ENCODE measurements around the gene HNRNPL.
A peak's percentile ranks its signal among the peaks of the same experiment; 100 is the strongest.
"Not testable (repeated sequence)": the region's sequence is repeated elsewhere in the genome, so short reads cannot be mapped to it uniquely, and the experiment has no call there.

HNRNPL gene

DNA sequence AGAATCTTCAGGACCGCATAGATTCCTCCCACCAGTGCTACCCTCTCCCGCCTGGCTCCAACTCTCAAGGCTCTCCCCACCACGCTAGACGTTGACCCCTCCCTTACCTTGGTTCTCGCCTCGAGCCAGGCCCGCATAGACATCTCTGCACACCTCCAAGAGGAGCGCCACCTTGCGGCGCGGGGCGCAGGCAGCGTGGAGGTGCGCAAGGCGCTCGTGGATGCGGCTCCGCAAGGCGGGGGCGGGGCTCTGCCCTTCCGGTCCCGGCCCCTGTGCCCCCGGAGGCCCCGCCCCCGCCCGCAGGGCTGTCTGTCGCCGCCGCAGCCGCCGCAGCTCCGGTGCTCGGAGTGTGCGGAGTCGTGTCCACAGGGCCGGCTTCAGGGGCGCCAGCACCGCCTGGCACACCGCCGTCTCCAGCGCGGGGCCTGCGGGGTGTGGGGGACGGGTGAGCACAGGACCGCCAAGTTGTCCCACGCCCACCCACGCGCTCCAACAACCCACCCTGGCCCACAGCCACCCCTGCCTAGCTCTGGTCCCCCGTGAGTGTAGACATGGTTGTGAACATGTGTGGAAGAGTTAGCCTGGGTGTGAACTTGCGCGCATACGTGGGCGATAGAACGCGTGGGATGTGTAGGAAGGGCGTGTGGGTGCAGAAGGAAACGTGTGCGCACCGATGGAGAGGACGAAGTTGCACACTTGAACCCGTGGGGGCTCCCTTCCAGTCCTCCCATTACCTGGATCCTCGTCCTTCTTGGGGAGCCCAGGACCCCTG is 20.2 kb upstream of the HNRNPL start:
- peak; percentile 98 for FAIRE-seq
- peak; percentile 91 for DNase-seq (ENCODE audit: insufficient read length, low spot score)

DNA sequence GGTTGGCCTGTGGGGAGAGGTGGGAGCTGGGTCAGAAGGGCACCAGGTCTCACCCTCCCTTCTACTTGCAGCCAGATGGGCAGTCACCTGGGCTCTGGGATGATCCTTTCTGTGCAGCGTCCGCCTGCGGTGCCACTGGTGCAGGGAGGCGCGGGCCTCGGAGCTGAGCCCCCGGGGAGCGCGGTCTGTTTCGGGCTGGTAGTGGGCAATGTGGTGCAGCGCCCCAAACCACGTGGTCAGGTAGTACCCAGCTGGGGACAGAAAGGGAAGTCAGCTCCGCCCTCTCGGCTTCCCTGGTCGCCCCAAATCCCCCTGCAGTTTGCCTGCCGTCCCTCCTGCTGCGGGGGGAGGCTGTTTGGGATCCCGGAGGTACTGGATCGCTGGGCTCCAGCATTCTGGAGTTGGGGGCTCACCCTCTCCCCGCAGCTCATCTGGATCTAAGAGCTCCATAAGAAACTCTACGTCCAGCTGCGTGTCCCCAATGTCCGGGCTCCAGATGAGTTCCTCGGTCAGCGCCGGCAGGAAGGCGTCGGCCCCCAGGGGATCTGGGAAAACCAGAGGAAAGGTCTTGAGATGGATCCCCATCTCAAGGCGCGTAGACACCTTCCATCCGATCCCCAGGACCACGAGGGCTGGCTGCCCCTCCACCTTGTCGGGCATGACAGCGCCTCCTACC is 19.5 kb upstream of the HNRNPL start:
- DNase-seq (ENCODE audit: insufficient read length, low spot score) (no peak), FAIRE-seq (peak; percentile 45)
- peak; percentile 15; the same call in 1 of the 2 replicates for TF ChIP-seq SPI1 (IDR thresholded peaks at IDR 0.05; ENCODE audit: low read depth, low read length)
- no peak for TF ChIP-seq POU2F2 (IDR thresholded peaks at IDR 0.05; ENCODE audit: low read depth, low read length)
- TF ChIP-seq PAX5 (IDR thresholded peaks at IDR 0.05; ENCODE audit: insufficient read depth, low read length, severe bottlenecking) = no peak

More for the DNA sequence above, 20.2 kb upstream of the HNRNPL start:
- TF ChIP-seq PAX5 (IDR thresholded peaks at IDR 0.05; ENCODE audit: insufficient read depth, low read length, severe bottlenecking) = peak; percentile 25
- no peak for TF ChIP-seq SPI1 (IDR thresholded peaks at IDR 0.05; ENCODE audit: low read depth, low read length)

DNA sequence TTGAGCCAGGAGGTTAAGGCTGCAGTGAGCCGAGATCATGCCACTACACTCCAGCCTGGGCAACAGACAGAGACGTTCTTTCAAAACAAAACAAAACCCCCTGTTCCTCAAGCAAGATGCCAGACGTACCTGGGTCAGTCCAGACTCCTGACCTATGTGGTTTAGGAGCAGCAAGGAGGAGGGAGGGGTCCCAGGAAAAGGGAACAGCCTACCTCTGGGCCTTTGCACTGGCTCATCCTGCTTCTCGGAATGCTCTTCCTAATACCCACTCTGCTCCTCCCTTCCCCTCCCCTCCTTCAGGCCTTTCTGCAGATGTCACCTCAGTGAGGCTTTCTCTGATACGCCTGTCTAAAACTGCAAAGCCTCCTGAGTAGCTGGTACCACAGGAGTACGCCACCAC is 18.8 kb upstream of the HNRNPL start:
- FAIRE-seq = no peak
- DNase-seq (ENCODE audit: insufficient read length, low spot score) = no peak
- no peak for TF ChIP-seq SPI1 (IDR thresholded peaks at IDR 0.05; ENCODE audit: low read depth, low read length)
- no peak for TF ChIP-seq POLR2AphosphoS5 (IDR thresholded peaks at IDR 0.05; ENCODE audit: low read depth, low read length)
- TF ChIP-seq POLR2A (IDR thresholded peaks at IDR 0.05; ENCODE audit: low read depth, low read length) = no peak
- no peak for TF ChIP-seq TAF1 (IDR thresholded peaks at IDR 0.05; ENCODE audit: low read depth, low read length)
- no peak for TF ChIP-seq PAX5 (IDR thresholded peaks at IDR 0.05; ENCODE audit: insufficient read depth, low read length, severe bottlenecking)
- TF ChIP-seq POU2F2 (IDR thresholded peaks at IDR 0.05; ENCODE audit: low read depth, low read length) = no peak

DNA sequence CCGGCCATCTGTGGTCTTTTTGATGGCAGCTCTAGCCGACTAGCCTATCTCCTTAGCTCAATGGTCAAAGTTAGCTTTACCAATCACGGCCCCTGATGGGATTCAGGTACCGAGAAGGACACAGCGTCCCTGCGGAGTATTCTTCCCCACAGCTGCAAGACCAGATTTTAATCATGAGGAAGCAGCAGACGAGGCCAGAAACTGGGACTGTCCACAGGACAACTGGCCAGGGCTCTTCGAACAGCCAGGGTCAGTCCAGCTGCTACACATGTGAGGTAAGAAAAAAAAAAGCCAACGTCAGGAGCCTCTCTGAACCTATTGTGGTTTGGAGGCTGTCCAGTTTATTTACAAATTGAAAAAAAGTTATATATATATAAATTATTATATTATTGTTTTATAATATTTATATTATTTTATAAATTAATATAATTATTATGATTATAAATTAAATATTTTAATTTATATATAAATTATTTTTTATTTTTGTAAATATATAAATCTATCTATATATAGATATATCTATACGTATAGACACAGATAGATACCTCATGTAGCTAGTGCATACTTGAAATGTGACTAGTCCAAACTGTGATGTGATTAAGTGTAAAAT is 17.5 kb upstream of the HNRNPL start:
- no peak for FAIRE-seq
- no peak for TF ChIP-seq PAX5 (IDR thresholded peaks at IDR 0.05; ENCODE audit: insufficient read depth, low read length, severe bottlenecking)
- no peak for TF ChIP-seq SPI1 (IDR thresholded peaks at IDR 0.05; ENCODE audit: low read depth, low read length)
- TF ChIP-seq POLR2A (IDR thresholded peaks at IDR 0.05; ENCODE audit: low read depth, low read length) = no peak
- no peak for TF ChIP-seq POLR2AphosphoS5 (IDR thresholded peaks at IDR 0.05; ENCODE audit: low read depth, low read length)
- no peak for TF ChIP-seq TAF1 (IDR thresholded peaks at IDR 0.05; ENCODE audit: low read depth, low read length)
- TF ChIP-seq POU2F2 (IDR thresholded peaks at IDR 0.05; ENCODE audit: low read depth, low read length) = no peak

DNA sequence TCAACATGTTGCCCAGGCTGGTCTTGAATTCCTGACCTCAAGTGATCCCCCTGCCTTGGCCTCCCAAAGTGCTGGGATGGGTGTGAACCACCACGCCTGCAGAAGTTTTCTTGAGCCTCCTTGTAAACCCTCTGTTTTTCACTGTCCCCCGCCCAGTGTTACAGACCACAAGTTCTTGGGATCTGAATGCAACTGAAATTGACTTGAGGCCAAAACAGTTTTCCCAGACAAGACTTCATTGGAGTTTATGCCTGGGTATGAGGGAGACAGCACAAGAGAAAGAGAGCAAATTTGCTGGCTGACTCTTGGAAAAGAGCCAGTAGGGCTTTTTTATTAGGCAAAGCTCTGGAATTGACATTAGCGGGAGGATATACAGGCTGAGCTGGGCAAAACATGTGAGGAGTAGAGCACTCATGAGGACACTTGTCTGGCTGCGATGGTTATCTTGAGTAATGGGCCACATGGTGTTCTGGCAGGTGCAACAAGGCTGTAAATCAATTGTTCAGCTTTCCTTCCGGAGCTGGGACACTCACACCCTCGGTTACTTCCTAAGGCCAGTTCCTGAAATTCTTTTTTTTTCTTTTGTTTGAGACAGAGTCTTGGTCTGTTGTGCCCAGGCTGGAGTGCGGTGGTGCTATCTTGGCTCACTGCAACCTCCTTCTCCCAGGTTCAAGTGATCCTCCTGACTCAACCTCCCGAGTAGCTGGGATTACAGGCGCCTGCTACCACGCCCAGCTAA is 12.7 kb upstream of the HNRNPL start:
- TF ChIP-seq POLR2AphosphoS5 (IDR thresholded peaks at IDR 0.05; ENCODE audit: low read depth, low read length) (no peak), POU2F2 (IDR thresholded peaks at IDR 0.05; ENCODE audit: low read depth, low read length) (no peak), PAX5 (IDR thresholded peaks at IDR 0.05; ENCODE audit: insufficient read depth, low read length, severe bottlenecking) (no peak), POLR2A (IDR thresholded peaks at IDR 0.05; ENCODE audit: low read depth, low read length) (no peak), SPI1 (IDR thresholded peaks at IDR 0.05; ENCODE audit: low read depth, low read length) (no peak), TAF1 (IDR thresholded peaks at IDR 0.05; ENCODE audit: low read depth, low read length) (no peak)
- DNase-seq (ENCODE audit: insufficient read length, low spot score) (no peak), FAIRE-seq (no peak)

More for the DNA sequence above, 17.5 kb upstream of the HNRNPL start:
- no peak for DNase-seq (ENCODE audit: insufficient read length, low spot score)

DNA sequence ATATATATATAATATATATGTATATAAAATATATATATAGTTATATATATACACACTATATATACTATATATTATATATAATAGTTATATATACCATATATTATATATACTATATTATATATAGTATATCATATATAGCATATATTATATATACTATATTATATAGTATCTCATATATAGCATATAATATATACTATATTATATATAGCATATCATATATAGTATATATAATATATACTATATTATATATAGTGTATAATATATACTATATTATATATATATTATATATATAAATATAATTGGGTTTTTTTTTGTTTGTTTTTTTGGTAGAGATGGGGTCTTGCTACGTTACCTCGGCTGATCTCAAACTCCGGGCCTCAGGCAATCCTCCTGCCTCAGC is 11.6 kb upstream of the HNRNPL start:
- FAIRE-seq = no peak
- TF ChIP-seq POLR2AphosphoS5 (IDR thresholded peaks at IDR 0.05; ENCODE audit: low read depth, low read length) (no peak), POU2F2 (IDR thresholded peaks at IDR 0.05; ENCODE audit: low read depth, low read length) (no peak), PAX5 (IDR thresholded peaks at IDR 0.05; ENCODE audit: insufficient read depth, low read length, severe bottlenecking) (no peak), TAF1 (IDR thresholded peaks at IDR 0.05; ENCODE audit: low read depth, low read length) (no peak), POLR2A (IDR thresholded peaks at IDR 0.05; ENCODE audit: low read depth, low read length) (no peak), SPI1 (IDR thresholded peaks at IDR 0.05; ENCODE audit: low read depth, low read length) (no peak)
- no peak for DNase-seq (ENCODE audit: insufficient read length, low spot score)

DNA sequence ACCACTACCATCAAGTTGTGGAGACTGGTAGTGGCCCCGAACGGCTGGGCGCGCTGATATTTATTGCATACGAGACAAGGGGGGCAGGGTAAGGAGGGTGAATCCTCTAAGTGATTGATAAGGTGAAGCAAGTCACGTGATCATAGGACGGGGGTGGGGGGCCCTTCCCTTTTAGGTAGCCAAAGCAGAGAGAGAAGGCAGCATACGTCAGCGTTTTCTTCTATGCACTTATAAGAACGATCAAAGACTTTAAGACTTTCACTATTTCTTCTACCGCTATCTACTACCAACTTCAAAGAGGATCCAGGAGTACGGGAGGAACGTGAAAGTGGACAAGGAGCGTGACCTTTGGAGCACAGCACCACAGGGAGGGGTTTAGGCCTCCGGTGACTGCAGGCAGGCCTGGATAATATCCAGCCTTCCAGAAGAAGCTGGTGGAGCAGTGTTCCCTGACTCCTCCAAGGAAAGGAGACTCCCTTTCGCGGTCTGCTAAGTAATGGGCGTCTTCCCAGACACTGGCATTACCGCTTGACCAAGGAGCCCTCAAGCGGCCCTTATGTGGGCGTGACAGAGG is 9.9 kb upstream of the HNRNPL start:
- not testable (repeated sequence) for DNase-seq (ENCODE audit: insufficient read length, low spot score); FAIRE-seq

DNA sequence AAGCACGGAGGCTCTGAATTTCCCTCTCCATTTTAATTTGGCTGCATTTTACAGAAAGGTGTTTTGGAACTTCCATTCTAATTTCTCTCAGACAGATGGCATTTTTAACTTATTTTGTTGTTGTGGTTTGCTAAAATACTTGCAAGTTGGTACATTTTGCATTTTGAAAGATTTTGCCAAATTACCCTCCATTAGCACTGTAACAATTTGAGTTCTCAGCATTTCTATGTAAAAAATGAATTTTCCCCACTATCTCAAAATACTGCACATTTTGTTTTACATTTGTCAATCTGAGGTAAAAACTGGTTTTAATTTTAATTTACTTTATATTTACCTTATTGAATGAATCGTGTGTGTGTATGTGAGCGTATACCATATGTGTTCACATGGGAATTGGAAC is 7.0 kb upstream of the HNRNPL start:
- DNase-seq (ENCODE audit: insufficient read length, low spot score) = no peak
- TF ChIP-seq PAX5 (IDR thresholded peaks at IDR 0.05; ENCODE audit: insufficient read depth, low read length, severe bottlenecking) (no peak), POLR2A (IDR thresholded peaks at IDR 0.05; ENCODE audit: low read depth, low read length) (no peak), SPI1 (IDR thresholded peaks at IDR 0.05; ENCODE audit: low read depth, low read length) (no peak), POU2F2 (IDR thresholded peaks at IDR 0.05; ENCODE audit: low read depth, low read length) (no peak), POLR2AphosphoS5 (IDR thresholded peaks at IDR 0.05; ENCODE audit: low read depth, low read length) (no peak), TAF1 (IDR thresholded peaks at IDR 0.05; ENCODE audit: low read depth, low read length) (no peak)
- no peak for FAIRE-seq

DNA sequence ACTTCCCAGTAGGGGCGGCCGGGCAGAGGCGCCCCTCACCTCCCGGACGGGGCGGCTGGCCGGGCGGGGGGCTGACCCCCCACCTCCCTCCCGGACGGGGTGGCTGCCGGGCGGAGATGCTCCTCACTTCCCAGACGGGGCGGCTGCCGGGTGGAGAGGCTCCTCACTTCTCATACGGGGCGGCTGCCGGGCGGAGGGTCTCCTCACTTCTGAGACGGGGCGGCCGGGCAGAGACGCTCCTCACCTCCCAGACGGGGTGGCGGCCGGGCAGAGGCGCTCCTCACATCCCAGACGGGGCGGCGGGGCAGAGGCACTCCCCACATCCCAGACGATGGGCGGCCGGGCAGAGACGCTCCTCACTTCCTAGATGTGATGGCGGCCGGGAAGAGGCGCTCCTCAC is 6.0 kb upstream of the HNRNPL start:
- DNase-seq (ENCODE audit: insufficient read length, low spot score); FAIRE-seq: not testable (repeated sequence)

DNA sequence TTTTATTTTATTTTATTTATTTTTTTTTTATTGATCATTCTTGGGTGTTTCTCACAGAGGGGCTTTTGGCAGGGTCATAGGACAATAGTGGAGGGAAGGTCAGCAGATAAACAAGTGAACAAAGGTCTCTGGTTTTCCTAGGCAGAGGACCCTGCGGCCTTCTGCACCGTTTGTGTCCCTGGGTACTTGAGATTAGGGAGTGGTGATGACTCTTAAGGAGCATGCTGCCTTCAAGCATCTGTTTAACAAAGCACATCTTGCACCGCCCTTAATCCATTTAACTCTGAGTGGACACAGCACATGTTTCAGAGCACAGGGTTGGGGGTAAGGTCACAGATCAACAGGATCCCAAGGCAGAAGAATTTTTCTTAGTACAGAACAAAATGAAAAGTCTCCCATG is 5.2 kb upstream of the HNRNPL start:
- FAIRE-seq; DNase-seq (ENCODE audit: insufficient read length, low spot score): not testable (repeated sequence)

All from GM12891 (cell line).